Superior temporal gyrus (tissue), 1 donor: ENCODE results near the gene CNTNAP2.

Experiments
- DNase-seq: peaks from one replicate; pipeline ENCODE4 v3.0.0-alpha.2; 2016; ENCODE audit errors: extremely low spot score

The CNTNAP2 gene

DNA sequence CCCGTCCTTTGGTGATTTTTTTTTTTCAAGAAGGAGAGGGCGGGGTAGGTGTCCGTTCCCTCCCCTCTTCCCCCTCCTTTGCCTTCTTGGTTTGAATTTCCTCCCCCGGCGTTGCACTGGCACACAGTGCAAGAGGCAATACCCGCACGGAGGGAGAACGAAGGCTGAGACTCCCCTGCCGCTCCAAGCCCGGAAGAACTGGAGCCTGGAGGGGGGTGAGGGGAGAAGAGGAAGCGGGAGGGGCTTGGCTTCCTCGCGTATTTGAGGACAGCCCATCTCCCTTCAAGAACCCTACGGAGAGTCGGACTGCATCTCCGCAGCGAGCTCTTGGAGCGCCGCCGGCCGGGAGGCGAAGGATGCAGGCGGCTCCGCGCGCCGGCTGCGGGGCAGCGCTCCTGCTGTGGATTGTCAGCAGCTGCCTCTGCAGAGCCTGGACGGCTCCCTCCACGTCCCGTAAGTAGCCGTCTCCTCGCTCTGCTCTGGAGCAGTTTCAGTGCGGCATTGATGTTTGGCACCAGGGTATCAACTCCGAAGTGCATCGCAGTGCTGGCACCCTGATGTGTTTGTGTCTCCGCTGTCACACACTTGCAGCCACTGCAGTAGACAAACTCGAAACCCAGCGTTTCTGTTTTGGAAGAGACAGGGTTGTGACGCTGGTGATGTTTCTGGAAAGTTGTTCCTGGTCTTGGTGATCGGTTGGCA is at the start of gene CNTNAP2:
Gene CNTNAP2, plus strand, starts transcription at position 281 of the 702 bp plus-strand sequence. Its CDS starts 76 bp downstream, at position 357.
- peak; percentile 51 for DNase-seq

DNA sequence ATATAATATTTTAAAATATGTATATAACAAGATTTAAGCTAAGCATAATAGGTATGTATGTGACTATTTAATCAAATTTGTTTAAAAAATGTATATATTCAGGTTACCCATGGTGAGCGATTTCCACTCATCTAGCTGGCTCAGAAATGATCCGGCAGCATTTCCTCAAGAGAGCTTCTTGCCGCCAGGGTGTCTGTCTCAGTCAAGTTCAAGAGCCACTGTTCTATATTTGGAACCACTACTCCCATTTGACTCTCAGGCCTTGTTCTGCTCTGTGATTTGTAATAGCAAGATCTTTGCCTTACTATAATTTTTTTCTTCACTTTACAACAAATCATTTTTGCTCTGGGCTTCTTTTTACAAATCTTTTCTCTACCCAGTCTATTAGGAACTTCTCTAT is 48.7 kb upstream of the CNTNAP2 start:
- DNase-seq, result no peak

GRCh38 chr7:146074195-146074765 is 42.3 kb upstream of the CNTNAP2 start:
- DNase-seq, result no peak

- no peak for DNase-seq
These were observed 40.3 kb upstream of the CNTNAP2 start for GRCh38 chr7:146076344-146076743.

- DNase-seq, result no peak
These were observed 32.5 kb upstream of the CNTNAP2 start for GRCh38 chr7:146084086-146084485.

DNA sequence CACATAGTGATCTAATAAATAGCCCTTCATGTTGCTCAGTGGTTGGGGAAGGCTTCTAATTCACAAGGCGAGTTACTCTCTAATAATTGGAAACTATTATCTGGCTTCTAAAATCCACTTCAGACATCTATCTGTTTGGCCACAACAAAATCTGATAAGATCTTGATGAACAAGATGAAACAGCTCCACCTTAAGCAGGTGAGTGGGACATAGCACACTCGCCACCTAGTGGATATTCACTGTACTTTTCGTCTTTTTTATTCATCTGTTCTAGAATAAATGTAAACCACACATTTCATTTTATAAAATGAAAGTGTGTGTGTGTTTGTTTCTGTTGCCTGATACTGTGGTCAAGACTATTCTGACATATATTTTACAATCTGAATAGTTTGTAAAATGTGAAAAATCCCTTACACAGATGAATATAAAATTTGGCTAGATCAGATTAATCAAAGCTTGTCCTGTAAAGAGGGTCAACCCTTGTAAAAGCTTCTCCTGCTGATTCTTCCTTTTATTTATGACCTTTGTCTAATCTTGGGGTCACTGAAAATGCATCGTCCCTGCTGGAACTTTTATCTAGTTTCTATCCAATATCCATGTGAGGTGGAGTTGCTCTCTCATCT is 26.5 kb upstream of the CNTNAP2 start:
- peak; percentile 77 for DNase-seq

- no peak for DNase-seq
These were observed 22.2 kb upstream of the CNTNAP2 start for GRCh38 chr7:146094356-146094755.

DNA sequence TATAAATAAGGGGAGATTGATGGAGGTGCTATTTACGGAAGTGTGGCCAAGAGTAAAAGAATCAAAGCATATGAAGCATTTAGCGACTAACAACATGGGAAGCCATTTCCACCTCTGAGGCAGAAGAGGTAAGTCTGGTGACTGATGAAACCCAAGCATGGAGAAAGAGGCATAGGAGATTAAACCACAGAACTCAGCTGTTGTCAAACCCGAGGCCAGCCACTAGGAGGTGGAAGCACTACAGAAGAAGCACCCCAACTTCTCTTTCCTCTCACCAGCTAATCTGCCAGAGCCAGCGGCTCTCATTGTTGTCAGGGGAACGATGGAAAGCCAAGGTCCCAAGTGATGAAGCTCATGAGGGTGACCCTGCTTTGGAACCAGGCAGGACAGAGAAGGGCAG is 19.6 kb upstream of the CNTNAP2 start:
- no peak for DNase-seq

- no peak for DNase-seq
These were observed 10.3 kb upstream of the CNTNAP2 start for GRCh38 chr7:146106319-146106718.

GRCh38 chr7:146112755-146113154 is 3.8 kb upstream of the CNTNAP2 start:
- no peak for DNase-seq

- DNase-seq, result peak; percentile 30
These were observed 1.1 kb upstream of the CNTNAP2 start for GRCh38 chr7:146115548-146115850.

GRCh38 chr7:146115851-146116520 is 615 bp upstream of the CNTNAP2 start:
- peak; percentile 46 for DNase-seq

DNA sequence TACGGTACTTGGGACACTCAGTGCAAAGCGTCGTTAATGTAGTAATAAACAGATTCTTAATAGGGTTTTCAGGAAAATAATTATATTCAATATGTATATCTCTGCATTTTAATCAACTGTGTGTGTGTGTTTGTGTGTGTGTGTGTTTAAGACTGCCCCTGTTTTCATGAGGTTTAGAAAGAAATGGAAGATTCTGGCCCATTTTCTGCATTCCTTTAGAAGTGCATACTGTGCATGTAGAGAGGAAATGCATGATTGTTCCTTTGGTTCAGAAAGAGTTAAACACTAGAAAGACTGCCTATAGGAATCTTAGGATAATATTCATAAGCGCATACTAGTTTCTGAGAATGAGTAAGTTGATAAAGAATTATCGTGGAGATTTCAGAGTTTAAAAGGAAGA is 975 bp downstream of the CNTNAP2 start:
- no peak for DNase-seq

DNA sequence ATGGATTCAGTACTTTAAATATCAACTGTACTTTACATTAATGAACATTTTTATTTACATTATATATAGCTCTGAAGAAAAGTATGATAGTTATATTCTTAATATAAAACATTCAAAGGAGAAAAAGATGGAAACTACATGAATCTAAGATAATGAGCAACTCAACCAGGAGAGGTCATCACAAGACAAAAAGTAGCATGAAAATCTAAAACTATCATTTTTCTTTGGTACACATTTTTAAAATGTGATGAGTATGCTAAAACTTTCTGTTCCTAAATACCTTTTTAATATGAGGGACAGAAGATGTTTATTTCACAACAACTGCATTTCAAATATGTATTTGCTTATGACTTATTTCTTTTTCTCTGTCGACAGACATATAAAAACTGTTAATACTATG is 2.4 kb downstream of the CNTNAP2 start:
- DNase-seq, result peak; percentile 28

DNA sequence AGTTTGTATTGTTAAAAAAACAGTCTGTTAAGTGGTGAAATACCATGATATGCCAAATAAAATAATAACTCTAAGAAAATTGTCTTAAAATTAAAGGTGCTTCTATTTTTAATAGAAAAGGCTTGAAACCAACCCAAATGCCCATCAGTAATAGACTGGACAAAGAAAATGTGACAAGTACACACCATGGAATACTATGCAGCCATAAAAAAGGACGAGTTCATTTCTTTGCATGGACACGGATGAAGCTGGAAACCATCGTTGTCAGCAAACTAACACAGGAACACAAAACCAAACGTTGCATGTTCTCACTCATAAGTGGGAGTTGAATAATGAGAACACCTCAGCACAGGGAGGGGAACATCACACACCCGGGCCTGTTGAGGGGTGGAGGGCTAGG is 7.1 kb downstream of the CNTNAP2 start:
- no peak for DNase-seq

DNA sequence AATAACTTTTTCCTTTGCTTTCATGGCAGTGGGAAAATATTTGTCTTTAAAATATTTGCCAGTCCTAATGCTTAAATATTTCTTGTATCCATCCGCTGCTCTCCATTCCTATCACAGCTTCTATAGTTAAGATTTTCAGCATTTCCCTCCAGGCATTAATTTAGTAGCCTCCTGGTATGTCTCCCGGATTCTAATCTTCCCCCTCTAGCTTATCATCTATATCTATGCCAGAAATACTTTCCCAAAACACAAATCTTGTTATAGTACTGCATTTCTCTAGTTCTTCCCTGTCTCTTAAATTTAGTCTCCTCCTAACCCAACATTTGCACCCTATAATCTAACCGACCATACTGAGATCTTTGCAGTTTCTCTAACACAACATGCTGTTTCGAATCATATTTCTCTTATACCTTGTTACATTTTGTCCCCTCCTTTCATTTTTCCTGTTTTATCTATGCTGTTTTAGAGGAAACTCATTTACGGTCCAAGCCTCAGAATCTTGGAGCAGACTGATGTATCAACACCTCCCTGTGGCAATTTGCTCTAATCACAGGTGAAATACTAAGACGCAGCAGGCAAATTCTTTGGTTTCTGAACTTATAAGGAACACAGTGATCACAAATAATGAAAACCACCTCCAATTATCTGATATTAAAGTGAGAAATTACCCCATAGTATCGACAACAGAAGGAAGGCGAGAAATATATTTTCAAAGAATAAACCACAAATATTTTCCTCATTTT is 10.3 kb downstream of the CNTNAP2 start:
- DNase-seq, result no peak

DNA sequence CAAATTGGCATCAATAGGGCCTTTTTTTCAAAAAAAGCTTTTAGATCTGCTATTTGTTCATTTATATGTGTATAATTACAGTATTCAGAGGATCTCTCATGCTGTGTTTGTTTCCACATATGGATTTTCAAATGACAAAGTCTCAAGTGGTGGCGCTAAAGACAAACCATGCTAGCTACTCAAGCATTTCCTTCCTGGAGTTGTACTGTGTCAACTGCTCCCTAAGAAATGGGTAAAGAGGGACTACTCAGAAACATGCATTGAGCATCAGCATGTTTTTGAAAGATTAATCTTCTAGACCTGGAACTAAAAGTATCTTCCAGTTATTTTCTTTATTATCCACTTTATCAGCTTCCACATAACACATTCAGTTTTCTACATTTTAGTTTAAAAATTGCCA is 12.7 kb downstream of the CNTNAP2 start:
- DNase-seq, result no peak

- no peak for DNase-seq
These were observed 13.4 kb downstream of the CNTNAP2 start for GRCh38 chr7:146129997-146130396.

DNA sequence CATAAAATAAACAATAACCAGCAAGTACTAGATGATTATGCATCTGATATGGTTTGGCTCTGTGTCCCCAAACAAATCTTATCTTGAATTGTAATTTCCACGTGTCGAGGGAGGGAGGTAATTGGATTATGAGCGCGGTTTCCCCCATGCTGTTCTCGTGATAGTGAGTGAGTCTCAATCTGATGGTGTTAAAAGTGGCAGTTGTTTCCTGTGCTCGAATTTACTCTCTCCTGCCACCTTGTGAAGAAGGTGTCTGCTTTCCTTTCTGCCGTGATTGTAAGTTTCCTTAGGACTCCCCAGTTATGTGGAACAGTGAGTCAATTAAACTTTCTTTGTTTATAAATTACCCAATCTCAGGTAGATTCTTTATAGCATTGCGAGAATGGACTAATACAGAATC is 15.1 kb downstream of the CNTNAP2 start:
- DNase-seq, result no peak

GRCh38 chr7:146136357-146136875 is 19.8 kb downstream of the CNTNAP2 start:
- no peak for DNase-seq

- DNase-seq, result no peak
These were observed 22.3 kb downstream of the CNTNAP2 start for GRCh38 chr7:146138926-146139325.
